ENCODE measurements around the gene RXRA. TPM values are rescaled to one million over a fixed set of nuclear protein-coding genes. Genes with fewer than 3 reads are reported as not detected.

The RXRA gene
- total and polyA plus RNA-seq, 10 of the 15 experiments (the other 5 are each of a cell fraction or from before 2014, with no cell fraction given), result 0.89 to 36.8 (median 11.1) TPM

GRCh38 chr9:134373953-134374300, 47.7 kb downstream of the RXRA start (continued):
- TF ChIP-seq WRNIP1 (IDR thresholded peaks at IDR 0.05; ENCODE audit: borderline replicate concordance, low read depth, low read length), result no peak
- no peak for TF ChIP-seq IRF4 (IDR thresholded peaks at IDR 0.05; ENCODE audit: low read depth, low read length)
- no peak for TF ChIP-seq ATF7 (IDR thresholded peaks at IDR 0.05; ENCODE audit: low read depth)
- no peak for TF ChIP-seq HDAC2 (IDR thresholded peaks at IDR 0.05)

DNA sequence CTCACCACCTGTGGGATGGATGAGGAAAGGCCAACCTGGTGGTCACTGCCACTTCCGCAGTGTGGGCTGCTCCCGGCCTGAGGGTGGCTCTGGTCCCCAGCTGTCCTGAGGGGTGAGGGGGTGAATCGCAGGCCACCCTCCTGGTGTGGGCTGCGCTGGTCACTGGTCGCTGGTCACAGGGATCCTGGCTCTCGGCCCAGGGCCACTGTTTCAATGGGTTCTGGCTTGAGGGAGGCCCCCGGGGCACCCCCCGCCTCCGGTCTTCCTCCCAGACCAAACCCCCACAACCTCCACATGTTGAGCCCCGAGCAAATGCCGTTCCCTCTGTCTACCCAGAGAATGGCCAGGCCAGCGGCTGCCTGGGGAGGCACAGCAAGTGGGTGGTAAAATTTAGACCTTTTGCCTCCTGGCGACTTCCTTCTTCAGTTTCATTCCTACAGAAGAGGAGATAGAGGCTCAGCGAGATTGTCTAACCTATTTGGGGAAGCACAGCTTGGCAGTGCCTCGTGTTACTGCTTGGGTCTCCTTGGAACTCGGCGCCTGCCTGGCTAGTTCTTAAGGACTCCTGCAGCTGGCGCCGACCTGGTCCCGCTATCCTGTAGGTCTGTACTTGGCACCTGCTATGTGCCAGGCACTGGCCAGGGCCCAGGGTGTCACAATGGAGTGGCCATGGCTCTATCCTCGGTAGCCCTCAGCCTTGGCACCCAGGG, 48.2 kb downstream of the RXRA start:
- CTCF ChIA-PET, result no interaction called here

GRCh38 chr9:134375011-134375390, 48.7 kb downstream of the RXRA start:
- H3K79me2 ChIP-seq (ENCODE audit: control insufficient read depth, insufficient read depth, low read length), result no peaks in the 10 kb centered on the region
- no peak for DNase-seq (ENCODE audit: low read depth, low spot score)
- H2AFZ ChIP-seq (ENCODE audit: control insufficient read depth, low read depth, low read length), result no peak overlapping the region
- intact Hi-C loops (cut with micrococcal nuclease; ENCODE audit: unreplicated experiment), result no loop called here
- CTCF ChIA-PET, result no interaction called here
- in situ Hi-C loops (cut with MboI), result no loop called here
- 77% methylated on average over 6 of the region's 6 CpGs for WGBS (ENCODE audit: insufficient coverage, insufficient replicate concordance, low lambda C conversion rate, missing lambda C conversion rate)
- no TSS peak for BruUV-seq (replicated peaks)
- no peak overlapping the region for H3K27ac ChIP-seq (ENCODE audit: control insufficient read depth, insufficient read depth)
- ATAC-seq, result no peak
- no peak overlapping the region for H3K4me2 ChIP-seq (ENCODE audit: control insufficient read depth, insufficient read depth)
- RAD21 ChIA-PET (ENCODE audit: unreplicated experiment), result no interaction called here
- no peak for FAIRE-seq
- no peaks in the 10 kb centered on the region for H3K9me3 ChIP-seq (replicated peaks; ENCODE audit: control insufficient read depth, insufficient read depth, low read length)
- POLR2A ChIA-PET, result no interaction called here
- H3K4me3 ChIP-seq, result no peak overlapping the region
- no peaks in the 10 kb centered on the region for H4K20me1 ChIP-seq (ENCODE audit: control insufficient read depth, insufficient read depth)
- no peaks in the 10 kb centered on the region for H3K36me3 ChIP-seq (ENCODE audit: control insufficient read depth in 2 of 2, insufficient read depth in 2 of 2, low read length in 1 of 2)
- SMC1A ChIA-PET (ENCODE audit: uncharacterized antibody, unreplicated experiment), result no interaction called here
- no peaks in the 10 kb centered on the region for H3K4me1 ChIP-seq (ENCODE audit: control insufficient read depth, insufficient read depth, low read length)
- peaks cover 0 to 2% of the 10 kb centered on the region in 2 experiments; a peak in 1 of 4 replicates for H3K27me3 ChIP-seq (replicated peaks in 1 of 2; ENCODE audit: control insufficient read depth in 2 of 2, insufficient read depth in 2 of 2, low read length in 1 of 2)
- no peak overlapping the region for H3K9ac ChIP-seq (ENCODE audit: control insufficient read depth, insufficient read depth, low read length)
- TF ChIP-seq SREBF1 (IDR thresholded peaks at IDR 0.05; ENCODE audit: low read length), result no peak
- TF ChIP-seq NRF1 (conservative IDR thresholded peaks at IDR 0.05; ENCODE audit: low read depth, low read length), result no peak
- no peak for TF ChIP-seq MYC (IDR thresholded peaks at IDR 0.05; ENCODE audit: insufficient read depth, insufficient read length, insufficient replicate concordance, low read length, severe bottlenecking)
- TF ChIP-seq PBX3 (IDR thresholded peaks at IDR 0.05; ENCODE audit: insufficient replicate concordance, low read depth, low read length), result no peak
- TF ChIP-seq E4F1 (IDR thresholded peaks at IDR 0.05; ENCODE audit: borderline replicate concordance, partially characterized antibody), result no peak
- no peak for TF ChIP-seq IKZF1 (conservative IDR thresholded peaks at IDR 0.05)
- TF ChIP-seq MXI1 (IDR thresholded peaks at IDR 0.05; ENCODE audit: low read depth, low read length), result no peak

More for the DNA sequence above, 48.2 kb downstream of the RXRA start:
- Histone ChIP-seq H2AFZ (ENCODE audit: control insufficient read depth, low read depth, low read length) (no peak overlapping the region), H3K9ac (ENCODE audit: control insufficient read depth, insufficient read depth, low read length) (no peak overlapping the region), H3K27me3 (replicated peaks in 1 of 2; ENCODE audit: control insufficient read depth in 2 of 2, insufficient read depth in 2 of 2, low read length in 1 of 2) (peaks cover 0 to 2% of the 10 kb centered on the region in 2 experiments; a peak in 1 of 4 replicates), H3K9me3 (replicated peaks; ENCODE audit: control insufficient read depth, insufficient read depth, low read length) (no peaks in the 10 kb centered on the region), H3K36me3 (ENCODE audit: control insufficient read depth in 2 of 2, insufficient read depth in 2 of 2, low read length in 1 of 2) (no peaks in the 10 kb centered on the region), H3K4me1 (ENCODE audit: control insufficient read depth, insufficient read depth, low read length) (no peaks in the 10 kb centered on the region), H3K4me2 (ENCODE audit: control insufficient read depth, insufficient read depth) (no peak overlapping the region), H4K20me1 (ENCODE audit: control insufficient read depth, insufficient read depth) (no peaks in the 10 kb centered on the region), H3K27ac (ENCODE audit: control insufficient read depth, insufficient read depth) (no peak overlapping the region), H3K4me3 (no peak overlapping the region), H3K79me2 (ENCODE audit: control insufficient read depth, insufficient read depth, low read length) (no peaks in the 10 kb centered on the region)
- no peak for DNase-seq (ENCODE audit: low read depth, low spot score)
- in situ Hi-C loops (cut with MboI), result no loop called here
- BruUV-seq (replicated peaks), result no TSS peak
- no peak; the same call in 2 of the 3 replicates for ATAC-seq
- WGBS (ENCODE audit: insufficient coverage, insufficient replicate concordance, low lambda C conversion rate, missing lambda C conversion rate), result 39% methylated on average over 21 of the region's 21 CpGs
- TF ChIP-seq ESRRA (IDR thresholded peaks at IDR 0.05; ENCODE audit: low read length) (no peak), CREM (IDR thresholded peaks at IDR 0.05; ENCODE audit: low read depth) (no peak), EGR1 (IDR thresholded peaks at IDR 0.05; ENCODE audit: borderline replicate concordance in 1 of 2, low read depth in 2 of 2, low read length in 2 of 2) (0 out of 3 replicates have a peak, but pooled peaks of 1 of the 2 experiments have one; percentile 23), HDGF (IDR thresholded peaks at IDR 0.05) (no peak)
- ChIA-PET RAD21 (ENCODE audit: unreplicated experiment) (no interaction called here), POLR2A (no interaction called here), SMC1A (ENCODE audit: uncharacterized antibody, unreplicated experiment) (no interaction called here)
- intact Hi-C loops (cut with micrococcal nuclease; ENCODE audit: unreplicated experiment), result no loop called here
- FAIRE-seq, result no peak

Data from GM12878 (cell line).